Neural progenitor cell (in vitro differentiated cells): ENCODE measurements around the gene TCHP. TPM values are rescaled to one million over a fixed set of nuclear protein-coding genes. Genes with fewer than 3 reads are reported as not detected.

Source experiments
- DNase-seq: peaks from one replicate; pipeline ENCODE4 v3.0.0-alpha.2; 2016; ENCODE audit warnings: low spot score
- H2AFZ ChIP-seq: fragments of 200-600 bp; sonication (generic); replicated peaks from 2 replicates; pipeline ENCODE4 v1.6.1; 2016; ENCODE audit warnings: antibody characterized with exemption
- H3F3A ChIP-seq: fragments of 200-600 bp; sonication (generic); 2 replicates; pipeline ENCODE4 v1.6.1; 2016; ENCODE audit warnings: antibody characterized with exemption, low read depth
- H3K27ac ChIP-seq: fragments of 200-600 bp; sonication (generic); 2 replicates; pipeline ENCODE4 v1.5.1; 2016; ENCODE audit warnings: mild to moderate bottlenecking
- H3K27me3 ChIP-seq: fragments of 200-600 bp; sonication (generic); 2 replicates; pipeline ENCODE4 v1.6.1; 2016; ENCODE audit warnings: mild to moderate bottlenecking, moderate library complexity
- H3K36me3 ChIP-seq: fragments of 200-600 bp; sonication (generic); 2 replicates; pipeline ENCODE4 v1.5.1; 2016
- H3K4me1 ChIP-seq: fragments of 200-600 bp; sonication (generic); 2 replicates; pipeline ENCODE4 v1.6.1; 2016; ENCODE audit warnings: mixed run types
- H3K4me2 ChIP-seq: fragments of 200-600 bp; sonication (generic); 2 replicates; pipeline ENCODE4 v1.6.1; 2016
- H3K4me3 ChIP-seq: fragments of 200-600 bp; sonication (generic); 2 replicates; pipeline ENCODE4 v1.5.1; 2016
- H3K79me2 ChIP-seq: fragments of 200-600 bp; sonication (generic); 2 replicates; pipeline ENCODE4 v1.6.1; 2016; ENCODE audit warnings: low read depth
- H3K9ac ChIP-seq: fragments of 200-600 bp; sonication (generic); 2 replicates; pipeline ENCODE4 v1.6.1; 2016
- H3K9me3 ChIP-seq: fragments of 200-600 bp; sonication (generic); 2 replicates; pipeline ENCODE4 v1.5.1; 2016; ENCODE audit warnings: low read depth
- H4K20me1 ChIP-seq: fragments of 200-600 bp; sonication (generic); 2 replicates; pipeline ENCODE4 v1.6.1; 2016; ENCODE audit warnings: low read depth
- H3K27ac Mint-ChIP-seq: 3 replicates; pipeline ENCODE4 v1.8.0; 2021; ENCODE audit warnings: mixed read lengths
- H3K27me3 Mint-ChIP-seq: 2 replicates; pipeline ENCODE4 v1.8.0; 2022; ENCODE audit warnings: low read depth, mild to moderate bottlenecking, inconsistent platforms, moderate library complexity, mixed read lengths; ENCODE audit not compliant: insufficient read depth
- H3K36me3 Mint-ChIP-seq: 3 replicates; pipeline ENCODE4 v1.8.0; 2021; ENCODE audit warnings: mixed read lengths
- H3K4me1 Mint-ChIP-seq: 3 replicates; pipeline ENCODE4 v1.8.0; 2021; ENCODE audit warnings: mixed read lengths
- H3K4me3 Mint-ChIP-seq: 3 replicates; pipeline ENCODE4 v1.8.0; 2021; ENCODE audit warnings: mild to moderate bottlenecking, moderate library complexity, mixed read lengths
- H3K9me3 Mint-ChIP-seq: 3 replicates; pipeline ENCODE4 v1.8.0; 2020; ENCODE audit warnings: mixed read lengths
- EZH2 ChIP-seq: fragments of 200-600 bp; sonication (generic); IDR thresholded peaks from 2 replicates; pipeline ENCODE4 v1.6.1; 2017; ENCODE audit warnings: antibody characterized with exemption, mild to moderate bottlenecking, moderate library complexity
- EZH2phosphoT487 ChIP-seq: fragments of 200-600 bp; sonication (generic); IDR thresholded peaks from 2 replicates; pipeline ENCODE4 v1.6.1; 2017; ENCODE audit warnings: antibody characterized with exemption
- total RNA-seq: library from RNA; depleted of rRNA; stranded (reverse); fragments of >200 nt; gene quantifications from 2 replicates; pipeline ENCODE4 v1.2.3, GENCODE V29; 2015; ENCODE audit warnings: low replicate concordance
- TF ChIP-seq, protein P1 (sequence below): fragments of 200-600 bp; sonication (generic); IDR thresholded peaks from 2 replicates; pipeline ENCODE4 v1.5.1; 2017; ENCODE audit warnings: antibody characterized with exemption, mild to moderate bottlenecking

TCHP gene
- total RNA-seq, 1 donor from 2014 or later = 15.2 TPM

DNA sequence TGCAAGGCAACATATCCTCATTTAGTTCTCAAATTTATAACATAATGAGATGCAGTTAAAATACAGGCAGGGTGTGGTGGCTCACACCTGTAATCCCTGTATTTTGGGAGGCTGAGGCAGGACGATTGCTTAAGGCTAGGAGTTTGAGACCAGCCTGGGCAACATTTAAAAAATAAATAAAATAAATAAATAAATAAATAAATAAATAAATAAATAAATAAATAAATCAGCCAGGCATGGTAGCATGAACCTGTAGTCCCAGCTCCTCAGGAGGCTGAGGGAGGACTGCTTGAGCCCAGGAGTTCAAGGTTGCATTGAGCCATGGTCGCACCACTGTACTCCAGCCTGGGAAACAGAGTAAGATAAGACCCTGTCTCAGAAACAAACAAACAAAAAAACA lies 39.4 kb downstream of the TCHP start:
- Mint-ChIP-seq H3K27ac (no peak overlapping the region), H3K27me3 (peaks cover 2% of the 10 kb centered on the region), H3K4me1 (peaks cover 3% of the 10 kb centered on the region), H3K36me3 (peaks cover 22% of the 10 kb centered on the region), H3K9me3 (no peaks in the 10 kb centered on the region), H3K4me3 (no peak overlapping the region)
- TF ChIP-seq EZH2phosphoT487 (no peak), EZH2 (no peak)
- TF ChIP-seq, protein P1, sequence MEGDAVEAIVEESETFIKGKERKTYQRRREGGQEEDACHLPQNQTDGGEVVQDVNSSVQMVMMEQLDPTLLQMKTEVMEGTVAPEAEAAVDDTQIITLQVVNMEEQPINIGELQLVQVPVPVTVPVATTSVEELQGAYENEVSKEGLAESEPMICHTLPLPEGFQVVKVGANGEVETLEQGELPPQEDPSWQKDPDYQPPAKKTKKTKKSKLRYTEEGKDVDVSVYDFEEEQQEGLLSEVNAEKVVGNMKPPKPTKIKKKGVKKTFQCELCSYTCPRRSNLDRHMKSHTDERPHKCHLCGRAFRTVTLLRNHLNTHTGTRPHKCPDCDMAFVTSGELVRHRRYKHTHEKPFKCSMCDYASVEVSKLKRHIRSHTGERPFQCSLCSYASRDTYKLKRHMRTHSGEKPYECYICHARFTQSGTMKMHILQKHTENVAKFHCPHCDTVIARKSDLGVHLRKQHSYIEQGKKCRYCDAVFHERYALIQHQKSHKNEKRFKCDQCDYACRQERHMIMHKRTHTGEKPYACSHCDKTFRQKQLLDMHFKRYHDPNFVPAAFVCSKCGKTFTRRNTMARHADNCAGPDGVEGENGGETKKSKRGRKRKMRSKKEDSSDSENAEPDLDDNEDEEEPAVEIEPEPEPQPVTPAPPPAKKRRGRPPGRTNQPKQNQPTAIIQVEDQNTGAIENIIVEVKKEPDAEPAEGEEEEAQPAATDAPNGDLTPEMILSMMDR = no peak
- H3K36me3 ChIP-seq = peaks cover 5% of the 10 kb centered on the region
- peaks cover 1% of the 10 kb centered on the region for H3K4me1 ChIP-seq
- H3K27me3 ChIP-seq = no peaks in the 10 kb centered on the region
- H4K20me1 ChIP-seq = no peaks in the 10 kb centered on the region
- no peak for DNase-seq
- H3K4me3 ChIP-seq = no peak overlapping the region
- H3K27ac ChIP-seq = no peak overlapping the region
- H3F3A ChIP-seq = no peaks in the 10 kb centered on the region
- H2AFZ ChIP-seq = no peak overlapping the region
- H3K4me2 ChIP-seq = no peak overlapping the region
- no peaks in the 10 kb centered on the region for H3K9me3 ChIP-seq
- H3K9ac ChIP-seq = no peak overlapping the region
- no peaks in the 10 kb centered on the region for H3K79me2 ChIP-seq

DNA sequence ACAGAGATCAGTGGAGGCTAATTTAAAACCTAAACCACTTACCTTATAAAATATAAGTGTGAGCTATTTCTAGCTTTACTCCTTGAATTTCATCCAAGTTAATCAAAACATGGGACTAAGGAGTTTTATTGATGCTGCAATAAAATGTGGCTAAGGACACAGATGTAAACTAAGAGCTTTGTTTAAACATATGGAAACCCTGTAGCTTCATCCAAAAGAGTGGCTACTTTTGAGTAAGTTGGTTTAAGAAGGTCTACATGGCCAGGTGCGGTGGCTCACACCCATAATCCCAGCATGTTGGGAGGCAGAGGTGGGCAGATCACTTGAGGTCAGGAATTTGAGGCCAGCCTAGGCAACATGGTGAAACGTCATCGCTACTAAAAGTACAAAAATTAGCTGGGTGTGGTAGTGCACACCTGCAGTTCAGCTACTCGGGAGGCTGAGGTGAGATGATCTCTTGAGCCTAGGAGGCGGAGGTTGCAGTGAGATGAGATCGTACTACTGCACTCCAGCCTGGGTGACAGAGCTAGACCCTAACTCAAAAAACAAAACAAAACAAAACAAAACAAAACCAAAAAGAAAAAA lies 40.4 kb downstream of the TCHP start:
- H3K27me3 ChIP-seq = no peaks in the 10 kb centered on the region
- no peaks in the 10 kb centered on the region for H4K20me1 ChIP-seq
- H3K36me3 Mint-ChIP-seq = peaks cover 19% of the 10 kb centered on the region
- no peaks in the 10 kb centered on the region for H3K79me2 ChIP-seq
- H3K9ac ChIP-seq = no peak overlapping the region
- TF ChIP-seq EZH2phosphoT487 (no peak), EZH2 (no peak)
- TF ChIP-seq, protein P1 = no peak
- no peak overlapping the region for H3K4me2 ChIP-seq
- DNase-seq = no peak
- H3K9me3 Mint-ChIP-seq = no peaks in the 10 kb centered on the region
- no peak overlapping the region for H3K4me3 ChIP-seq
- H3K27ac Mint-ChIP-seq = no peak overlapping the region
- H3K4me3 Mint-ChIP-seq = no peak overlapping the region
- H3K27me3 Mint-ChIP-seq = peaks cover 2% of the 10 kb centered on the region
- H3K9me3 ChIP-seq = no peaks in the 10 kb centered on the region
- H3K4me1 Mint-ChIP-seq = peaks cover 12% of the 10 kb centered on the region
- peaks cover 9% of the 10 kb centered on the region for H3K4me1 ChIP-seq
- no peak overlapping the region for H3K27ac ChIP-seq
- no peak overlapping the region for H2AFZ ChIP-seq
- peaks cover 8% of the 10 kb centered on the region for H3F3A ChIP-seq
- H3K36me3 ChIP-seq = peaks cover 5% of the 10 kb centered on the region

DNA sequence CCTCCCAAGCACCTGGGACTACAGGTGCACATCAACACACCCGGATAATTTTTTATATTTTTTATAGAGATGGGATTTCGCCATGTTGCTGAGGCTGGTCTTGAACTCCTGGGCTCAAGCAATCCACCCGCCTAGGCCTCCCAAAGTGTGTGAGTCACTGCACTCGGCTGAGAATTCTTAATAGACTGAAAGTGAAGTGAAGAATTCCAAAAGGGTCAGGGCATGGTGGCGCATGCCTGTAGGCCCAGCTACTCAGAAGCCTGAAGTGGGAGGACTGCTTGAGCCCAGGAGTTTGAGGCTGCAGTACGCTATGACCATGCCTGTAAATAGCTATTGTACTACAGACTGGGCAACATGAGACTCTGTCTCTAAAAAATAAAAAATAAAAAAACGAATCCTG lies 43.7 kb downstream of the TCHP start:
- Histone ChIP-seq H4K20me1 (no peaks in the 10 kb centered on the region), H3K9ac (no peak overlapping the region), H3K9me3 (no peaks in the 10 kb centered on the region), H3K4me1 (peaks cover 35% of the 10 kb centered on the region), H3K36me3 (no peaks in the 10 kb centered on the region), H2AFZ (no peak overlapping the region), H3K79me2 (no peaks in the 10 kb centered on the region), H3K4me3 (no peak overlapping the region), H3F3A (peaks cover 30% of the 10 kb centered on the region), H3K27me3 (no peaks in the 10 kb centered on the region), H3K27ac (no peak overlapping the region), H3K4me2 (no peak overlapping the region)
- peaks cover 31% of the 10 kb centered on the region for H3K4me1 Mint-ChIP-seq
- TF ChIP-seq, protein P1 = no peak
- TF ChIP-seq EZH2phosphoT487 (no peak), EZH2 (no peak)
- H3K4me3 Mint-ChIP-seq = no peak overlapping the region
- H3K27ac Mint-ChIP-seq = no peak overlapping the region
- H3K9me3 Mint-ChIP-seq = no peaks in the 10 kb centered on the region
- peaks cover 21% of the 10 kb centered on the region for H3K36me3 Mint-ChIP-seq
- DNase-seq = no peak
- peaks cover 6% of the 10 kb centered on the region for H3K27me3 Mint-ChIP-seq
